ENCODE measurements around the gene TEX14.

Gene TEX14, protein sequence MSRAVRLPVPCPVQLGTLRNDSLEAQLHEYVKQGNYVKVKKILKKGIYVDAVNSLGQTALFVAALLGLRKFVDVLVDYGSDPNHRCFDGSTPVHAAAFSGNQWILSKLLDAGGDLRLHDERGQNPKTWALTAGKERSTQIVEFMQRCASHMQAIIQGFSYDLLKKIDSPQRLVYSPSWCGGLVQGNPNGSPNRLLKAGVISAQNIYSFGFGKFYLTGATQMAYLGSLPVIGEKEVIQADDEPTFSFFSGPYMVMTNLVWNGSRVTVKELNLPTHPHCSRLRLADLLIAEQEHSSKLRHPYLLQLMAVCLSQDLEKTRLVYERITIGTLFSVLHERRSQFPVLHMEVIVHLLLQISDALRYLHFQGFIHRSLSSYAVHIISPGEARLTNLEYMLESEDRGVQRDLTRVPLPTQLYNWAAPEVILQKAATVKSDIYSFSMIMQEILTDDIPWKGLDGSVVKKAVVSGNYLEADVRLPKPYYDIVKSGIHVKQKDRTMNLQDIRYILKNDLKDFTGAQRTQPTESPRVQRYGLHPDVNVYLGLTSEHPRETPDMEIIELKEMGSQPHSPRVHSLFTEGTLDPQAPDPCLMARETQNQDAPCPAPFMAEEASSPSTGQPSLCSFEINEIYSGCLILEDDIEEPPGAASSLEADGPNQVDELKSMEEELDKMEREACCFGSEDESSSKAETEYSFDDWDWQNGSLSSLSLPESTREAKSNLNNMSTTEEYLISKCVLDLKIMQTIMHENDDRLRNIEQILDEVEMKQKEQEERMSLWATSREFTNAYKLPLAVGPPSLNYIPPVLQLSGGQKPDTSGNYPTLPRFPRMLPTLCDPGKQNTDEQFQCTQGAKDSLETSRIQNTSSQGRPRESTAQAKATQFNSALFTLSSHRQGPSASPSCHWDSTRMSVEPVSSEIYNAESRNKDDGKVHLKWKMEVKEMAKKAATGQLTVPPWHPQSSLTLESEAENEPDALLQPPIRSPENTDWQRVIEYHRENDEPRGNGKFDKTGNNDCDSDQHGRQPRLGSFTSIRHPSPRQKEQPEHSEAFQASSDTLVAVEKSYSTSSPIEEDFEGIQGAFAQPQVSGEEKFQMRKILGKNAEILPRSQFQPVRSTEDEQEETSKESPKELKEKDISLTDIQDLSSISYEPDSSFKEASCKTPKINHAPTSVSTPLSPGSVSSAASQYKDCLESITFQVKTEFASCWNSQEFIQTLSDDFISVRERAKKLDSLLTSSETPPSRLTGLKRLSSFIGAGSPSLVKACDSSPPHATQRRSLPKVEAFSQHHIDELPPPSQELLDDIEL (N-terminal part only)

GRCh38 chr17:58691701-58692238 is at the start of gene TEX14:
TSS of gene TEX14 (minus strand) at chr17:58692045. CDS start at chr17:58652001, 40,044 bp downstream.
- Histone ChIP-seq H3K27ac (ENCODE audit: low read depth in 2 of 2, low read length in 2 of 2) (peak within 1 kb of the TSS; percentile 41 to 75), H3K4me1 (ENCODE audit: control insufficient read depth in 2 of 2, insufficient read depth in 2 of 2, low read length in 2 of 2) (peaks cover 7 to 8% of the 10 kb centered on the region in 2 donors), H3K9ac (ENCODE audit: low read depth in 1 of 2, low read length in 2 of 2) (peak within 1 kb of the TSS; percentile 66 to 80), H3K9me3 (ENCODE audit: control insufficient read depth in 2 of 2, low read length in 2 of 2) (no peaks in the 10 kb centered on the region), H3K4me3 (ENCODE audit: low read length in 2 of 2) (peak within 1 kb of the TSS; percentile 78 to 90), H3K27me3 (ENCODE audit: control insufficient read depth in 2 of 2, insufficient read depth in 2 of 2, low read length in 2 of 2) (no peaks in the 10 kb centered on the region), H3K36me3 (ENCODE audit: control insufficient read depth in 2 of 2, insufficient read depth in 2 of 2, low read length in 2 of 2) (peaks cover 0 to 3% of the 10 kb centered on the region in 2 donors)

GRCh38 chr17:58741121-58741625 is 49.3 kb upstream of the TEX14 start:
- no peaks in the 10 kb centered on the region for H3K9me3 ChIP-seq (ENCODE audit: control insufficient read depth in 2 of 2, low read length in 2 of 2)
- H3K27ac ChIP-seq (ENCODE audit: low read depth in 2 of 2, low read length in 2 of 2) = no peak overlapping the region
- no peak overlapping the region for H3K4me3 ChIP-seq (ENCODE audit: low read length in 2 of 2)
- H3K36me3 ChIP-seq (ENCODE audit: control insufficient read depth in 2 of 2, insufficient read depth in 2 of 2, low read length in 2 of 2) = no peaks in the 10 kb centered on the region
- H3K27me3 ChIP-seq (ENCODE audit: control insufficient read depth in 2 of 2, insufficient read depth in 2 of 2, low read length in 2 of 2) = no peaks in the 10 kb centered on the region
- no peak overlapping the region for H3K9ac ChIP-seq (ENCODE audit: low read depth in 1 of 2, low read length in 2 of 2)
- no peaks in the 10 kb centered on the region for H3K4me1 ChIP-seq (ENCODE audit: control insufficient read depth in 2 of 2, insufficient read depth in 2 of 2, low read length in 2 of 2)

- no peaks in the 10 kb centered on the region for H3K4me1 ChIP-seq (ENCODE audit: control insufficient read depth in 2 of 2, insufficient read depth in 2 of 2, low read length in 2 of 2)
- no peak overlapping the region for H3K9ac ChIP-seq (ENCODE audit: low read depth in 1 of 2, low read length in 2 of 2)
- no peak overlapping the region for H3K27ac ChIP-seq (ENCODE audit: low read depth in 2 of 2, low read length in 2 of 2)
- H3K9me3 ChIP-seq (ENCODE audit: control insufficient read depth in 2 of 2, low read length in 2 of 2) = no peaks in the 10 kb centered on the region
- no peak overlapping the region for H3K4me3 ChIP-seq (ENCODE audit: low read length in 2 of 2)
- no peaks in the 10 kb centered on the region for H3K27me3 ChIP-seq (ENCODE audit: control insufficient read depth in 2 of 2, insufficient read depth in 2 of 2, low read length in 2 of 2)
- H3K36me3 ChIP-seq (ENCODE audit: control insufficient read depth in 2 of 2, insufficient read depth in 2 of 2, low read length in 2 of 2) = no peaks in the 10 kb centered on the region
These were observed 43.0 kb upstream of the TEX14 start for GRCh38 chr17:58734811-58735210.

DNA sequence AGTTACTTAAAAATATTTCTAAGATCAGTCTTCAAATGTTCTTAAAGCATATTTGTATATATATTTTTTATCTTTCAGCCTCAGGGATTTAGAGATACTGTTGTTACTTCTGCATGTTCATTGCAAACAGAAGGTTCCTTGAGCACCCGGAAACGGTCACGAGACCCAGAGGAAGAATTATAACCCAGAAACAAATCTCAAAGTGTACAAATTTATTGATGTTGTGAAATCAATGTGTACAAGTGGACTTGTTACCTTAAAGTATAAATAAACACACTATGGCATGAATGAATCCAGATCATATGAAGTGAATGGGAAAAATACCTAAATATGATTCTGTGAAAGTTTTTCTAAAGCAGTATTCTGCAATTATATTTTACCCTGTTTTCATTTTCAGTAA is 42.2 kb upstream of the TEX14 start:
- Histone ChIP-seq H3K27me3 (ENCODE audit: control insufficient read depth in 2 of 2, insufficient read depth in 2 of 2, low read length in 2 of 2) (no peaks in the 10 kb centered on the region), H3K27ac (ENCODE audit: low read depth in 2 of 2, low read length in 2 of 2) (no peak overlapping the region), H3K9me3 (ENCODE audit: control insufficient read depth in 2 of 2, low read length in 2 of 2) (no peaks in the 10 kb centered on the region), H3K36me3 (ENCODE audit: control insufficient read depth in 2 of 2, insufficient read depth in 2 of 2, low read length in 2 of 2) (no peaks in the 10 kb centered on the region), H3K9ac (ENCODE audit: low read depth in 1 of 2, low read length in 2 of 2) (no peak overlapping the region), H3K4me1 (ENCODE audit: control insufficient read depth in 2 of 2, insufficient read depth in 2 of 2, low read length in 2 of 2) (no peaks in the 10 kb centered on the region), H3K4me3 (ENCODE audit: low read length in 2 of 2) (no peak overlapping the region)

DNA sequence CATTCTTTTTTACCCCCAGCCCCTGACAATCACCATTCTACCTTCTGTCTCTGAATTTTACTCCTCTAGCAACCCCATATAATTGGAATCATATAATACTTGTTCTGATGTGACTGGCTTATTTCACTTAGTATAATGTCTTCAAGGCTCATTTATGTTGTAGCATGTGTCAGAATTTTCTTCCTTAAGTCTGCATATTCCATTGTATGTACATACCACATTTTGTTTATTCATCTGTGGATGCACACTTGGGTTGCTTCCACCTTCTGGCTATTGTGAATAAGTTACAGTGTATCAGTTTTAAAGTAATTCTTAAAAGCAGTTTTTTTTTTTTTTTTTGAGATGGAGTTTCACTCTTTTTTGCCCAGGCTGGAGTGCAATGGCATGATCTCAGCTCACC is 39.1 kb upstream of the TEX14 start:
- Histone ChIP-seq H3K27me3 (ENCODE audit: control insufficient read depth in 2 of 2, insufficient read depth in 2 of 2, low read length in 2 of 2) (no peaks in the 10 kb centered on the region), H3K9ac (ENCODE audit: low read depth in 1 of 2, low read length in 2 of 2) (no peak overlapping the region), H3K4me1 (ENCODE audit: control insufficient read depth in 2 of 2, insufficient read depth in 2 of 2, low read length in 2 of 2) (no peaks in the 10 kb centered on the region), H3K36me3 (ENCODE audit: control insufficient read depth in 2 of 2, insufficient read depth in 2 of 2, low read length in 2 of 2) (no peaks in the 10 kb centered on the region), H3K27ac (ENCODE audit: low read depth in 2 of 2, low read length in 2 of 2) (no peak overlapping the region), H3K9me3 (ENCODE audit: control insufficient read depth in 2 of 2, low read length in 2 of 2) (no peaks in the 10 kb centered on the region), H3K4me3 (ENCODE audit: low read length in 2 of 2) (no peak overlapping the region)

DNA sequence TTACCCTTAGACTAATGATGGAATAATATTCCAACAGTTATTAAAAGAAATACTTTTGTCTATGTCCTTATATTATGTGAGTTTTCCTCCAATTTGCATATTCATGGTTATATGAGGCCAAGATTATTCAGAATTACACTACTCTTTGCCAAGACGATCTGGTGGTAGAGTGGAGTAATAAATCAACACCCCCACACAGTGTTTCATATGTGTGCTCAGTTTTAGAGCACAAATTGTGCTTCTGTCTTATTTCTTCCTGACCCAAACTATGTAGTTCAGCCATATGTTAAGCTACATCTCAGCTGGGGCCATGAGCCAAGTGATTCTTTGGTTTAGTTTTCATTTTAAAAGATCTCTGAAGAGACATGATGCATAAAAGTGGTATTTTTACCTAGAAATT is 37.0 kb upstream of the TEX14 start:
- no peaks in the 10 kb centered on the region for H3K4me1 ChIP-seq (ENCODE audit: control insufficient read depth in 2 of 2, insufficient read depth in 2 of 2, low read length in 2 of 2)
- no peaks in the 10 kb centered on the region for H3K36me3 ChIP-seq (ENCODE audit: control insufficient read depth in 2 of 2, insufficient read depth in 2 of 2, low read length in 2 of 2)
- no peak overlapping the region for H3K9ac ChIP-seq (ENCODE audit: low read depth in 1 of 2, low read length in 2 of 2)
- no peak overlapping the region for H3K27ac ChIP-seq (ENCODE audit: low read depth in 2 of 2, low read length in 2 of 2)
- H3K27me3 ChIP-seq (ENCODE audit: control insufficient read depth in 2 of 2, insufficient read depth in 2 of 2, low read length in 2 of 2) = no peaks in the 10 kb centered on the region
- H3K9me3 ChIP-seq (ENCODE audit: control insufficient read depth in 2 of 2, low read length in 2 of 2) = no peaks in the 10 kb centered on the region
- no peak overlapping the region for H3K4me3 ChIP-seq (ENCODE audit: low read length in 2 of 2)

- Histone ChIP-seq H3K4me3 (ENCODE audit: low read length in 2 of 2) (no peak overlapping the region), H3K4me1 (ENCODE audit: control insufficient read depth in 2 of 2, insufficient read depth in 2 of 2, low read length in 2 of 2) (no peaks in the 10 kb centered on the region), H3K36me3 (ENCODE audit: control insufficient read depth in 2 of 2, insufficient read depth in 2 of 2, low read length in 2 of 2) (peaks cover 0 to 3% of the 10 kb centered on the region in 2 donors), H3K9ac (ENCODE audit: low read depth in 1 of 2, low read length in 2 of 2) (no peak overlapping the region), H3K9me3 (ENCODE audit: control insufficient read depth in 2 of 2, low read length in 2 of 2) (no peaks in the 10 kb centered on the region), H3K27ac (ENCODE audit: low read depth in 2 of 2, low read length in 2 of 2) (no peak overlapping the region), H3K27me3 (ENCODE audit: control insufficient read depth in 2 of 2, insufficient read depth in 2 of 2, low read length in 2 of 2) (no peaks in the 10 kb centered on the region)
These were observed 30.9 kb upstream of the TEX14 start for GRCh38 chr17:58722696-58723095.

DNA sequence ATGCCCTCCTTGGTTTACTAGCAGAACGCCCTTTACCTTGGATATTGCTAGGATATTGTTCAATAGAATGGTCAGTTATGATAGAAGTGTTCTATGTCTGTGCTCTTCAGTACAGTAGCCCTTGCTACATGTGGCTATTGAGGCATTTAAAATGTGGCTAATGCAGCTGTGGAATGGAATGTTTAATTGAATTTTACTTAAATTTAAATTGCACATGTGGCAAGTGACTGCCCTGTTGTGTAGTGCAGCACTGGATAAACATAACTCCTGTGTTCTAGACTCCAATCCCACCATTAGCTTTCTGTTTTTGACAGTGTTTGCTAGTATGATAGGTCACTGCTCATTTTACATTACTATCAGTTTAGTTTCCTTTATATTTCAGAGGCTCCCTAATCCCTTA is 30.4 kb upstream of the TEX14 start:
- no peak overlapping the region for H3K27ac ChIP-seq (ENCODE audit: low read depth in 2 of 2, low read length in 2 of 2)
- H3K36me3 ChIP-seq (ENCODE audit: control insufficient read depth in 2 of 2, insufficient read depth in 2 of 2, low read length in 2 of 2) = peaks cover 0 to 3% of the 10 kb centered on the region in 2 donors
- no peaks in the 10 kb centered on the region for H3K4me1 ChIP-seq (ENCODE audit: control insufficient read depth in 2 of 2, insufficient read depth in 2 of 2, low read length in 2 of 2)
- H3K9ac ChIP-seq (ENCODE audit: low read depth in 1 of 2, low read length in 2 of 2) = no peak overlapping the region
- H3K4me3 ChIP-seq (ENCODE audit: low read length in 2 of 2) = no peak overlapping the region
- no peaks in the 10 kb centered on the region for H3K9me3 ChIP-seq (ENCODE audit: control insufficient read depth in 2 of 2, low read length in 2 of 2)
- no peaks in the 10 kb centered on the region for H3K27me3 ChIP-seq (ENCODE audit: control insufficient read depth in 2 of 2, insufficient read depth in 2 of 2, low read length in 2 of 2)

- H3K27me3 ChIP-seq (ENCODE audit: control insufficient read depth in 2 of 2, insufficient read depth in 2 of 2, low read length in 2 of 2) = no peaks in the 10 kb centered on the region
- no peaks in the 10 kb centered on the region for H3K9me3 ChIP-seq (ENCODE audit: control insufficient read depth in 2 of 2, low read length in 2 of 2)
- H3K4me3 ChIP-seq (ENCODE audit: low read length in 2 of 2) = no peak overlapping the region
- H3K4me1 ChIP-seq (ENCODE audit: control insufficient read depth in 2 of 2, insufficient read depth in 2 of 2, low read length in 2 of 2) = no peaks in the 10 kb centered on the region
- no peak overlapping the region for H3K9ac ChIP-seq (ENCODE audit: low read depth in 1 of 2, low read length in 2 of 2)
- H3K36me3 ChIP-seq (ENCODE audit: control insufficient read depth in 2 of 2, insufficient read depth in 2 of 2, low read length in 2 of 2) = peaks cover 0 to 3% of the 10 kb centered on the region in 2 donors
- H3K27ac ChIP-seq (ENCODE audit: low read depth in 2 of 2, low read length in 2 of 2) = no peak overlapping the region
These were observed 19.2 kb upstream of the TEX14 start for GRCh38 chr17:58710948-58711552.
